GM23338 (cell line): ENCODE results near the gene WWC1.

ENCODE experiments used
- CREB1 ChIP-seq: fragments of 250-450 bp; sonication (Bioruptor Pico); IDR thresholded peaks from 2 replicates; pipeline ENCODE4 v1.5.0; 2020; ENCODE audit warnings: low read depth, mild to moderate bottlenecking, moderate library complexity
- CTCF ChIP-seq, 2 experiments: fragments of 200-600 bp in 1 of 2; sonication (generic) in 1 of 2; conservative IDR thresholded peaks; 2 replicates each; pipeline versions ENCODE4 v1.5.1 to v1.6.1; 2016 to 2017; ENCODE audit warnings: antibody characterized with exemption in 2 of 2, low read depth in 2 of 2, mild to moderate bottlenecking in 2 of 2, moderate library complexity in 1 of 2
- REST ChIP-seq: IDR thresholded peaks from one replicate; pipeline ENCODE4 v1.6.1; 2018; ENCODE audit warnings: antibody characterized with exemption; ENCODE audit not compliant: unreplicated experiment

- TF ChIP-seq CTCF (conservative IDR thresholded peaks at IDR 0.05; ENCODE audit: low read depth in 2 of 2) (peak; percentile 52 to 56), CREB1 (CRISPR knock-in tag) (no peak), REST (no peak)
Observed at GRCh38 chr5:168422431-168422830, 131.0 kb downstream of the WWC1 start.
